GM21360 (cell line): Measurements from ENCODE around the gene VCL.
"Not testable (repeated sequence)": the region's sequence is repeated elsewhere in the genome, so short reads cannot be mapped to it uniquely, and the experiment has no call there.

Source experiments
- ATAC-seq: cut with Tn5 transposase; IDR thresholded peaks from one replicate; pipeline ENCODE4 v1.9.1; 2021; ENCODE audit warnings: mild to moderate bottlenecking, moderate library complexity; ENCODE audit not compliant: unreplicated experiment

The VCL gene

GRCh38 chr10:74035303-74035702 is 37.4 kb downstream of the VCL start:
- no peak for ATAC-seq

- ATAC-seq = no peak
Observed at GRCh38 chr10:74036474-74036873, 38.6 kb downstream of the VCL start.

- no peak for ATAC-seq
Observed at GRCh38 chr10:74039561-74040145, 41.7 kb downstream of the VCL start.

- ATAC-seq = no peak
Observed at GRCh38 chr10:74040200-74041126, 42.5 kb downstream of the VCL start.

- no peak for ATAC-seq
Observed at GRCh38 chr10:74044419-74044818, 46.5 kb downstream of the VCL start.

- no peak for ATAC-seq
Observed at GRCh38 chr10:74047304-74047703, 49.4 kb downstream of the VCL start.

GRCh38 chr10:74047871-74048270 is 50.0 kb downstream of the VCL start:
- no peak for ATAC-seq

- ATAC-seq = no peak
Observed at GRCh38 chr10:74048433-74048832, 50.5 kb downstream of the VCL start.

- no peak for ATAC-seq
Observed at GRCh38 chr10:74049955-74050354, 52.0 kb downstream of the VCL start.

- no peak for ATAC-seq
Observed at GRCh38 chr10:74050653-74051052, 52.7 kb downstream of the VCL start.

GRCh38 chr10:74051736-74052342 is 53.9 kb downstream of the VCL start:
- no peak for ATAC-seq

GRCh38 chr10:74052994-74053393 is 55.1 kb downstream of the VCL start:
- ATAC-seq = no peak

- ATAC-seq = no peak
Observed at GRCh38 chr10:74055383-74056049, 57.6 kb downstream of the VCL start.

- no peak for ATAC-seq
Observed at GRCh38 chr10:74056050-74056818, 58.3 kb downstream of the VCL start.

- ATAC-seq = no peak
Observed at GRCh38 chr10:74058071-74058470, 60.2 kb downstream of the VCL start.

GRCh38 chr10:74058658-74059057 is 60.7 kb downstream of the VCL start:
- no peak for ATAC-seq

GRCh38 chr10:74061104-74061503 is 63.2 kb downstream of the VCL start:
- no peak for ATAC-seq

- not testable (repeated sequence) for ATAC-seq
Observed at GRCh38 chr10:74061978-74062377, 64.1 kb downstream of the VCL start.

GRCh38 chr10:74063256-74063655 is 65.3 kb downstream of the VCL start:
- no peak for ATAC-seq
